Esophagus muscularis mucosa (tissue), 3 donors: ENCODE measurements around the gene CDC5L.

Source experiments
- CTCF ChIP-seq, 3 experiments: fragments of 200-600 bp in 2 of 3; fragments of 450-650 bp in 1 of 3; sonication (generic) in 2 of 3; IDR thresholded peaks; one replicate each; pipeline ENCODE4 v1.5.1; 2017 to 2019; ENCODE audit warnings: antibody characterized with exemption in 3 of 3, mild to moderate bottlenecking in 2 of 3, moderate library complexity in 1 of 3
- POLR2A ChIP-seq: fragments of 450-650 bp; IDR thresholded peaks from one replicate; pipeline ENCODE4 v1.6.1; 2017; ENCODE audit warnings: antibody characterized with exemption, moderate library complexity, mild to moderate bottlenecking, low read depth

GRCh38 chr6:44386929-44387345 is 569 bp upstream of the CDC5L start:
- TF ChIP-seq CTCF (IDR thresholded peaks at IDR 0.05), result no peak
- TF ChIP-seq POLR2A, result no peak
